HG03108 (cell line): ENCODE measurements around the gene CHADL.
A peak's percentile ranks its signal among the peaks of the same experiment; 100 is the strongest.
"Not testable (repeated sequence)": the region's sequence is repeated elsewhere in the genome, so short reads cannot be mapped to it uniquely, and the experiment has no call there.

Source experiments
- ATAC-seq: cut with Tn5 transposase; IDR thresholded peaks from one replicate; pipeline ENCODE4 v1.9.1; 2021; ENCODE audit warnings: moderate library complexity; ENCODE audit not compliant: unreplicated experiment

The CHADL gene

GRCh38 chr22:41197038-41197972 lies 43.4 kb downstream of the CHADL start:
- peak; percentile 67 for ATAC-seq

- ATAC-seq, result no peak
Observed at GRCh38 chr22:41193829-41194228, 46.9 kb downstream of the CHADL start.

GRCh38 chr22:41191467-41191866 lies 49.3 kb downstream of the CHADL start:
- no peak for ATAC-seq

GRCh38 chr22:41184679-41185078 lies 56.1 kb downstream of the CHADL start:
- no peak for ATAC-seq

- ATAC-seq, result no peak
Observed at GRCh38 chr22:41181349-41182241, 59.1 kb downstream of the CHADL start.

- ATAC-seq, result no peak
Observed at GRCh38 chr22:41180926-41181325, 59.8 kb downstream of the CHADL start.

GRCh38 chr22:41180362-41180761 lies 60.4 kb downstream of the CHADL start:
- ATAC-seq, result not testable (repeated sequence)
